ENCODE measurements around the gene ZNF26.

DNA sequence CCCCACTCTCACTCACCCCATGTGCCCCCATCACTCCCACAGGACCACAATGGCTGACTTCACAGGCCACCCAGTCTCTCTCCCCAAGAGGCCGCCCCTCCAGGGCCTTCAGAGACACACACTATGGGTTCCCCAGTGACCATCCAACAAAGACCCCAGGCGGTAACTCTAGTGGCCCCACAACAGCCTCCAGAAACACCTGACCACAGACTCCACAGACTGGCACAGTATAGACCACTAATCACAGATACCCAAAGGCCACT, 33.1 kb upstream of the ZNF26 start:
- TF ChIP-seq, protein P1, sequence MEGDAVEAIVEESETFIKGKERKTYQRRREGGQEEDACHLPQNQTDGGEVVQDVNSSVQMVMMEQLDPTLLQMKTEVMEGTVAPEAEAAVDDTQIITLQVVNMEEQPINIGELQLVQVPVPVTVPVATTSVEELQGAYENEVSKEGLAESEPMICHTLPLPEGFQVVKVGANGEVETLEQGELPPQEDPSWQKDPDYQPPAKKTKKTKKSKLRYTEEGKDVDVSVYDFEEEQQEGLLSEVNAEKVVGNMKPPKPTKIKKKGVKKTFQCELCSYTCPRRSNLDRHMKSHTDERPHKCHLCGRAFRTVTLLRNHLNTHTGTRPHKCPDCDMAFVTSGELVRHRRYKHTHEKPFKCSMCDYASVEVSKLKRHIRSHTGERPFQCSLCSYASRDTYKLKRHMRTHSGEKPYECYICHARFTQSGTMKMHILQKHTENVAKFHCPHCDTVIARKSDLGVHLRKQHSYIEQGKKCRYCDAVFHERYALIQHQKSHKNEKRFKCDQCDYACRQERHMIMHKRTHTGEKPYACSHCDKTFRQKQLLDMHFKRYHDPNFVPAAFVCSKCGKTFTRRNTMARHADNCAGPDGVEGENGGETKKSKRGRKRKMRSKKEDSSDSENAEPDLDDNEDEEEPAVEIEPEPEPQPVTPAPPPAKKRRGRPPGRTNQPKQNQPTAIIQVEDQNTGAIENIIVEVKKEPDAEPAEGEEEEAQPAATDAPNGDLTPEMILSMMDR (IDR thresholded peaks at IDR 0.05; ENCODE audit: poor library complexity, severe bottlenecking), result no peak
- TF ChIP-seq EP300 (conservative IDR thresholded peaks at IDR 0.05; ENCODE audit: poor library complexity, severe bottlenecking) (no peak), POLR2AphosphoS5 (IDR thresholded peaks at IDR 0.05) (no peak), EZH2 (IDR thresholded peaks at IDR 0.05; ENCODE audit: borderline replicate concordance, insufficient read depth, low read length, poor library complexity, severe bottlenecking) (no peak), RAD21 (conservative IDR thresholded peaks at IDR 0.05) (no peak)
